ENCODE results near the gene PIR.

DNA sequence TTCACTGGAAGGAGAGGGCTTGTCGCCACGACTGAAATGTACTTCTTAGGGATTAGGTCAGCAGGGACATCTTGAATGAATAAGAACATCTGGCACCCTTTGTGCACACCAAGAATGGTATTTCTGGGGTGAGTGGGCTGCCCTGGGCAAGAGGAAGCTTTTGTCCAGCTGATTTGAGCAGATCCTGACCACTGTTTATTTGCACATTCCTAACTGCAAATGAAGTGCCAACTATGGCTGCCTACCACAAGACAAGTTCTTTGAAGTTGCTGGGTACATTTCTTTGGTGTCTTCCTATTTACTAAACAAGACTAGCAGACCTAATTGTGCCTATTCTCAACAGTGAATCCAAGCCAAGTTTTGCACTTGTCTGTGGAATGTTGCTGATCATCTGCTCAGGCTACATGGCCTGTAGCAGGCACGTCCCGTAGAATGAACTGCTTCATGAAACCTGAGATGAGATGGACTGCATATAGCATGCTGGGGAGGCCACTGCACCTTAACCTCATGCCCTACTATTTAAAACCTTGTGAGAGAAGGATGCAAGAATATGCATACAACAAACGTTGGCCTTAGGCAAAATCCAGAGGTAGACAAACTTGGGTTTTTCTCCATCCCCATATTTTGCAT, 45.0 kb downstream of the PIR start:
- TF ChIP-seq, protein P1, sequence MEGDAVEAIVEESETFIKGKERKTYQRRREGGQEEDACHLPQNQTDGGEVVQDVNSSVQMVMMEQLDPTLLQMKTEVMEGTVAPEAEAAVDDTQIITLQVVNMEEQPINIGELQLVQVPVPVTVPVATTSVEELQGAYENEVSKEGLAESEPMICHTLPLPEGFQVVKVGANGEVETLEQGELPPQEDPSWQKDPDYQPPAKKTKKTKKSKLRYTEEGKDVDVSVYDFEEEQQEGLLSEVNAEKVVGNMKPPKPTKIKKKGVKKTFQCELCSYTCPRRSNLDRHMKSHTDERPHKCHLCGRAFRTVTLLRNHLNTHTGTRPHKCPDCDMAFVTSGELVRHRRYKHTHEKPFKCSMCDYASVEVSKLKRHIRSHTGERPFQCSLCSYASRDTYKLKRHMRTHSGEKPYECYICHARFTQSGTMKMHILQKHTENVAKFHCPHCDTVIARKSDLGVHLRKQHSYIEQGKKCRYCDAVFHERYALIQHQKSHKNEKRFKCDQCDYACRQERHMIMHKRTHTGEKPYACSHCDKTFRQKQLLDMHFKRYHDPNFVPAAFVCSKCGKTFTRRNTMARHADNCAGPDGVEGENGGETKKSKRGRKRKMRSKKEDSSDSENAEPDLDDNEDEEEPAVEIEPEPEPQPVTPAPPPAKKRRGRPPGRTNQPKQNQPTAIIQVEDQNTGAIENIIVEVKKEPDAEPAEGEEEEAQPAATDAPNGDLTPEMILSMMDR (IDR thresholded peaks at IDR 0.05): no peak
- no peak for TF ChIP-seq ZFX (IDR thresholded peaks at IDR 0.05; ENCODE audit: borderline replicate concordance)

Measured in 22Rv1 (cell line).